ENCODE data around the gene GLT8D1.
A peak's percentile ranks its signal among the peaks of the same experiment; 100 is the strongest.

The GLT8D1 gene

GRCh38 chr3:52710512-52710911 is 4.9 kb upstream of the GLT8D1 start:
- Histone ChIP-seq H3K4me1 (ENCODE audit: control insufficient read depth, insufficient read depth, low read length) (no peaks in the 10 kb centered on the region), H3K27ac (ENCODE audit: low read depth, low read length) (no peak overlapping the region), H3K9ac (ENCODE audit: low read depth, low read length) (no peak overlapping the region)

GRCh38 chr3:52707585-52707984 is 2.0 kb upstream of the GLT8D1 start:
- Histone ChIP-seq H3K36me3 (ENCODE audit: control insufficient read depth, insufficient read depth, low read length) (peaks cover 39% of the 10 kb centered on the region), H3K27me3 (ENCODE audit: control insufficient read depth, insufficient read depth, low read length) (no peaks in the 10 kb centered on the region), H3K27ac (ENCODE audit: low read depth, low read length) (no peak overlapping the region), H3K4me1 (ENCODE audit: control insufficient read depth, insufficient read depth, low read length) (peaks cover 7% of the 10 kb centered on the region; the same call in 1 of the 2 replicates), H3K4me3 (ENCODE audit: low read depth, low read length) (peak overlapping the region; percentile 99; the same call in 1 of the 2 replicates), H3K9ac (ENCODE audit: low read depth, low read length) (no peak overlapping the region), H3K9me3 (ENCODE audit: control insufficient read depth, insufficient read depth, low read length) (no peaks in the 10 kb centered on the region)

More at GRCh38 chr3:52710512-52710911, 4.9 kb upstream of the GLT8D1 start:
- Histone ChIP-seq H3K4me3 (ENCODE audit: low read depth, low read length) (no peak overlapping the region), H3K9me3 (ENCODE audit: control insufficient read depth, insufficient read depth, low read length) (no peaks in the 10 kb centered on the region), H3K36me3 (ENCODE audit: control insufficient read depth, insufficient read depth, low read length) (peaks cover 38% of the 10 kb centered on the region), H3K27me3 (ENCODE audit: control insufficient read depth, insufficient read depth, low read length) (no peaks in the 10 kb centered on the region)

GRCh38 chr3:52705438-52705687 is 228 bp downstream of the GLT8D1 start:
- Histone ChIP-seq H3K9me3 (ENCODE audit: control insufficient read depth, insufficient read depth, low read length) (no peaks in the 10 kb centered on the region), H3K27me3 (ENCODE audit: control insufficient read depth, insufficient read depth, low read length) (no peaks in the 10 kb centered on the region), H3K27ac (ENCODE audit: low read depth, low read length) (peak overlapping the region; percentile 89), H3K4me3 (ENCODE audit: low read depth, low read length) (peak overlapping the region; percentile 99), H3K36me3 (ENCODE audit: control insufficient read depth, insufficient read depth, low read length) (peaks cover 24% of the 10 kb centered on the region), H3K4me1 (ENCODE audit: control insufficient read depth, insufficient read depth, low read length) (peaks cover 7% of the 10 kb centered on the region; the same call in 1 of the 2 replicates), H3K9ac (ENCODE audit: low read depth, low read length) (peak overlapping the region; percentile 89)

- H3K4me1 ChIP-seq (ENCODE audit: control insufficient read depth, insufficient read depth, low read length) = peaks cover 7% of the 10 kb centered on the region; the same call in 1 of the 2 replicates
- peak overlapping the region; percentile 89 for H3K27ac ChIP-seq (ENCODE audit: low read depth, low read length)
- H3K36me3 ChIP-seq (ENCODE audit: control insufficient read depth, insufficient read depth, low read length) = peaks cover 26% of the 10 kb centered on the region
- H3K9ac ChIP-seq (ENCODE audit: low read depth, low read length) = peak overlapping the region; percentile 89
- H3K9me3 ChIP-seq (ENCODE audit: control insufficient read depth, insufficient read depth, low read length) = no peaks in the 10 kb centered on the region
- no peaks in the 10 kb centered on the region for H3K27me3 ChIP-seq (ENCODE audit: control insufficient read depth, insufficient read depth, low read length)
- peak overlapping the region; percentile 99 for H3K4me3 ChIP-seq (ENCODE audit: low read depth, low read length)
Observed at GRCh38 chr3:52704611-52705437, 767 bp downstream of the GLT8D1 start.

- no peak overlapping the region for H3K4me3 ChIP-seq (ENCODE audit: low read depth, low read length)
- no peak overlapping the region for H3K9ac ChIP-seq (ENCODE audit: low read depth, low read length)
- no peaks in the 10 kb centered on the region for H3K9me3 ChIP-seq (ENCODE audit: control insufficient read depth, insufficient read depth, low read length)
- H3K4me1 ChIP-seq (ENCODE audit: control insufficient read depth, insufficient read depth, low read length) = peaks cover 7% of the 10 kb centered on the region; the same call in 1 of the 2 replicates
- H3K27ac ChIP-seq (ENCODE audit: low read depth, low read length) = no peak overlapping the region
- H3K27me3 ChIP-seq (ENCODE audit: control insufficient read depth, insufficient read depth, low read length) = no peaks in the 10 kb centered on the region
- H3K36me3 ChIP-seq (ENCODE audit: control insufficient read depth, insufficient read depth, low read length) = peaks cover 30% of the 10 kb centered on the region
Observed at GRCh38 chr3:52703341-52703740, 2.2 kb downstream of the GLT8D1 start.

GRCh38 chr3:52697632-52697965 is 8.0 kb downstream of the GLT8D1 start:
- H3K27ac ChIP-seq (ENCODE audit: low read depth, low read length) = no peak overlapping the region
- H3K4me3 ChIP-seq (ENCODE audit: low read depth, low read length) = no peak overlapping the region
- H3K9ac ChIP-seq (ENCODE audit: low read depth, low read length) = no peak overlapping the region
- no peaks in the 10 kb centered on the region for H3K9me3 ChIP-seq (ENCODE audit: control insufficient read depth, insufficient read depth, low read length)
- H3K27me3 ChIP-seq (ENCODE audit: control insufficient read depth, insufficient read depth, low read length) = no peaks in the 10 kb centered on the region
- peaks cover 72% of the 10 kb centered on the region for H3K36me3 ChIP-seq (ENCODE audit: control insufficient read depth, insufficient read depth, low read length)
- H3K4me1 ChIP-seq (ENCODE audit: control insufficient read depth, insufficient read depth, low read length) = no peaks in the 10 kb centered on the region

GRCh38 chr3:52696830-52697631 is 8.6 kb downstream of the GLT8D1 start:
- Histone ChIP-seq H3K36me3 (ENCODE audit: control insufficient read depth, insufficient read depth, low read length) (peaks cover 78% of the 10 kb centered on the region), H3K4me3 (ENCODE audit: low read depth, low read length) (no peak overlapping the region), H3K9ac (ENCODE audit: low read depth, low read length) (no peak overlapping the region), H3K27me3 (ENCODE audit: control insufficient read depth, insufficient read depth, low read length) (no peaks in the 10 kb centered on the region), H3K9me3 (ENCODE audit: control insufficient read depth, insufficient read depth, low read length) (no peaks in the 10 kb centered on the region), H3K27ac (ENCODE audit: low read depth, low read length) (no peak overlapping the region), H3K4me1 (ENCODE audit: control insufficient read depth, insufficient read depth, low read length) (no peaks in the 10 kb centered on the region)

GRCh38 chr3:52695798-52696671 is 9.6 kb downstream of the GLT8D1 start:
- Histone ChIP-seq H3K36me3 (ENCODE audit: control insufficient read depth, insufficient read depth, low read length) (peaks cover 88% of the 10 kb centered on the region), H3K9me3 (ENCODE audit: control insufficient read depth, insufficient read depth, low read length) (no peaks in the 10 kb centered on the region), H3K4me3 (ENCODE audit: low read depth, low read length) (no peak overlapping the region), H3K27ac (ENCODE audit: low read depth, low read length) (no peak overlapping the region), H3K9ac (ENCODE audit: low read depth, low read length) (no peak overlapping the region), H3K4me1 (ENCODE audit: control insufficient read depth, insufficient read depth, low read length) (no peaks in the 10 kb centered on the region), H3K27me3 (ENCODE audit: control insufficient read depth, insufficient read depth, low read length) (no peaks in the 10 kb centered on the region)

- peaks cover 94% of the 10 kb centered on the region for H3K36me3 ChIP-seq (ENCODE audit: control insufficient read depth, insufficient read depth, low read length)
- H3K9me3 ChIP-seq (ENCODE audit: control insufficient read depth, insufficient read depth, low read length) = no peaks in the 10 kb centered on the region
Observed at GRCh38 chr3:52694528-52695189, 10.9 kb downstream of the GLT8D1 start.

GRCh38 chr3:52693071-52693470 is 12.5 kb downstream of the GLT8D1 start:
- Histone ChIP-seq H3K4me3 (ENCODE audit: low read depth, low read length) (no peak overlapping the region), H3K27me3 (ENCODE audit: control insufficient read depth, insufficient read depth, low read length) (no peaks in the 10 kb centered on the region), H3K9ac (ENCODE audit: low read depth, low read length) (no peak overlapping the region), H3K4me1 (ENCODE audit: control insufficient read depth, insufficient read depth, low read length) (no peaks in the 10 kb centered on the region), H3K36me3 (ENCODE audit: control insufficient read depth, insufficient read depth, low read length) (peaks cover 100% of the 10 kb centered on the region), H3K27ac (ENCODE audit: low read depth, low read length) (no peak overlapping the region), H3K9me3 (ENCODE audit: control insufficient read depth, insufficient read depth, low read length) (no peaks in the 10 kb centered on the region)

More at GRCh38 chr3:52694528-52695189, 10.9 kb downstream of the GLT8D1 start:
- H3K27me3 ChIP-seq (ENCODE audit: control insufficient read depth, insufficient read depth, low read length) = no peaks in the 10 kb centered on the region
- H3K9ac ChIP-seq (ENCODE audit: low read depth, low read length) = no peak overlapping the region
- H3K27ac ChIP-seq (ENCODE audit: low read depth, low read length) = peak overlapping the region; percentile 26
- no peaks in the 10 kb centered on the region for H3K4me1 ChIP-seq (ENCODE audit: control insufficient read depth, insufficient read depth, low read length)
- no peak overlapping the region for H3K4me3 ChIP-seq (ENCODE audit: low read depth, low read length)

All from HUES48 (cell line).